Glomerular endothelial cell (primary cell): Measurements from ENCODE around the gene FBXO8. TPM values are rescaled to one million over a fixed set of nuclear protein-coding genes. Genes with fewer than 3 reads are reported as not detected.
A peak's percentile ranks its signal among the peaks of the same experiment; 100 is the strongest.
"Not testable (repeated sequence)": the region's sequence is repeated elsewhere in the genome, so short reads cannot be mapped to it uniquely, and the experiment has no call there.

Experiments
- DNase-seq: peaks from one replicate; pipeline ENCODE4 v3.0.0-alpha.2; 2011; ENCODE audit warnings: low read depth, low spot score; ENCODE audit errors: extremely low read depth
- total RNA-seq: library from RNA; depleted of rRNA; stranded (reverse); fragments of >200 nt; gene quantifications from 2 replicates; pipeline ENCODE4 v1.2.3, GENCODE V29; 2015

The FBXO8 gene
- total RNA-seq, 1 donor from 2014 or later: 13.4 TPM

DNA sequence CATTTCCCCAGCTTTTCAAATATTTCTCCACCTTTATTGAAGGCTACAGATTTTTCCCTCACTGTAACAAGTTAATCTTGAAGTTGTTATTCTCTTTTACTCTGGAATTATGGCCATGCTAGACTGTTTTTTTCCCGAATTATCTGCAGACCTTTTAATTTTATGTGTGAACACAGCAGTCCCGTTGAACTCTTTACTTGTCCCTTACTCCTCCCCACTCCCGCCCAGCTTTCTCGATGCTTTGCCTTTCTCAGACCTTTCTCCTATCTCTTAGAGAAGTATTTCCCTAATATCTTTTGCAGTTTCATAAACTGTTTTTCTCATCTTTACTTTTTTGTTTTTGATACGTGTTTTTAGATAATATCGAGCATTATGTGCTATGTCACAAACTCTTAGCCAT is 1.0 kb upstream of the FBXO8 start:
- DNase-seq: peak; percentile 4

DNA sequence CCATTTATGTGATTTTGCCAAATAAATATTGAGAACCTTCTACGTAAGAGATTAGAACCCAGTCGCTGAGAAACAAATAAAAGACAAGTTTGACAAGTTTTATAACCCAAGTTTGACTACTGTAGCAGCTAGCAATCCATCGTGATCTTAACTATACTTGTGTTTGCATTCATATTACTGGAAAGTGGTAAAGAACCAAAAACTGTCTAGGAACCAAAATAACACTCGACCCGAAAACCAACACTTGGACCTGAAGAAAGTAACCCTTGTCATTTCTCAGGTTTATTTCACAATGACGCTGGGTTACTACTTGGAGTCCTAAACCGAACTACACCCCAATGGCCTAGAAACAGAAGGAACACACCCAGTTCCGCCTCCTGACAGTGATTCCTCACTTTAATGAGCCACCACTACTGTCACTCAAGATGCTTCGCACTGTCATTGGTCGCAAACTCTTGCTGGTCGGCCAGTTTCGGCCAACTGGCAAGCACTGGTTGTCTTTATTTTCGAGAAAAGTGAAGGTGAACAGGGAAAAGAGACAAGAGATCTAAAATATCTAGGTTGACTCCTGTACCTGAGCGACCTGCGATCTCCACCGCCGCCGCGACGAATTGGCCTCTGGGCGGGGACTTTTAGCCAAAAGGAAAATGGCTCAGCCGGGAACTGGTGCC is 496 bp downstream of the FBXO8 start:
- peak; percentile 88 for DNase-seq

DNA sequence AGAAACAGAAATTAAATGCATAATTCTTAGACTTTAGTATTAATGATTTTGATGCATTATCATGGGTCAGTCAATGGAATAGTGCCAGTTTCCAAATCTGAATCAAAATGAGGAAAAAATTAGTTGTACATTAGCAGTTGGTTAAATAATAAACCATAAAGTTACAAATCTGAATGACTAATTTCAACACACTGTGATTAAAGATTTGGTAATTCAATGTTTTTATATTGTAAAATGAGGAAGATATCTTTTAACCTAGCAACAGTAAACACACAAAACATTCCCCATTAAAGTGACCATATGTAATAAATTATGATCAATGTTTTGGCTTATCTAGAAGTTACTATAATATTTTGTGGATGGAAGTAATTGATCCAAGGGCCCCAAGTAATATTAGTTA is 1.6 kb downstream of the FBXO8 start:
- no peak for DNase-seq

DNA sequence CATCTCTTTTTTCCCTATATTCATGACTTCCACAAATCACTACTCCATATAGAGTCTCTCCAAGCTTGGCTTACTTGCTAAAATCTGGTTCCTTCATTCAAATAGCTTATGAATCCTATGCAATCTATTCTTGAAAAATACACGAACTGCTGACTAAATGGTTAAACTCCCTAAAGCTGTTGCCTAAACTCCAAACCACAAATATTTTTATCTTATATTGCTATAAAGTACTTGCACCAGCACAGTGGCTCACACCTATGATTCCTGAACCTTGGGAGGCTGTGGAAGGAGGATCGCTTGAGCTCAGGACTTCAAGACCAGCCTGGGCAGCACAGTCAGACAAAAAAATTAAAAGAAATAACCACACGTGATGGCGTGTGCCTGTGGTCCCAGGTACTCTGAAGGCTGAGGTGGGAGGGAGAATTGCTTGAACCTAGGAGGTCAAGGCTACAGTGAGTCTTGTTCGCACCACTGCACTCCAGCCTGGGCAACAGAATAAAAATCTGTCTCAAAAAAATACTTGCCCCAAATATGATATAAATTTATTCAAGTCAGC is 2.2 kb downstream of the FBXO8 start:
- no peak for DNase-seq

DNA sequence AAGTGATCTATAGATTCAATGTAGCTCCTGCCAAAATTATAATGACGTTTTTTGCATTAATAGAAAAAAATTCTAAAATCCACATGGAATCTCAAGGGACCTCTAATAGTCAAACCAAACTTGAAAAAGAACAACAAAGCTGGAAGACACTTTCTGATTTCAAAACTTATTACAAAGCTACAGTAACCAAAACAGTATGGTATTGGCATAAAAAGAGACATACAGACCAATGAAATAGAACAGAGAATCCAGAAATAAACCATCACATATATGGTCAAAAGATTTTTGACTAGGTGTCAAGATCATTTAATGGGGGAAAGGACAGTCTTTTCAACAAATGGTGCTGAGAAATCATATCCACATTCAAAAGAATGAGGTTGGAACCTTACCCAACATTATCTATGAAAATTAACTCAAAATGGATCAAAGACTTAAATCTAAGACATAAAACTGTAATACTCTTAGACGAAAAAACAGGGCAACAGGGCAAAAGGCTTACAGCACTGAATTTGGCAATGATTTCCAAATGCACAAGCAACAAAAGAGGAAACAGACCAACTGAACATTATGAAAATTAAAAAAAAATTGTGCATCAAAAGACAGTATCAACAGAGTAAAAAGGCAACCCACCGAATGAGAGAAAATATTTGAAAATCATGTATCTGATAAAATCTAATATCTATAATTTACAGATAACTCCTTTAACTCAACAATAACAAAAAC is 3.9 kb downstream of the FBXO8 start:
- no peak for DNase-seq

DNA sequence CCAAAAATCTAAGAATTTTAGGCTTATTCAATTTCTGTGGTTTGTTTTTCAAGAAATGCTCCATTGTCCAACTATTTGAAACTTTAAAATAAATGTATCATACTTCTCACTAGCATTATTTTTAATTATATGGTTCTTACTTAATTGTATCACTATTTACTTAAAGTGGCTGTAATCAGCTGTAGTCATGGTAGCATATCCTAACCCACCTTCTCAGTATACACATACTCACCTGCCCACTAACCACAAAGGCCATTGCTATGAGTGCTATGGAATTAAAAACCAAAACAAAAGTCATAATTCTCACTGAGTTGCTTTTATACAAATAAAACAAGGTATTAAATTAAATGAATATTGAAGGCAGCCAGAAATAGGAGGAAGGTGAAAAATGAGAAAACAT is 5.0 kb downstream of the FBXO8 start:
- DNase-seq: no peak

DNA sequence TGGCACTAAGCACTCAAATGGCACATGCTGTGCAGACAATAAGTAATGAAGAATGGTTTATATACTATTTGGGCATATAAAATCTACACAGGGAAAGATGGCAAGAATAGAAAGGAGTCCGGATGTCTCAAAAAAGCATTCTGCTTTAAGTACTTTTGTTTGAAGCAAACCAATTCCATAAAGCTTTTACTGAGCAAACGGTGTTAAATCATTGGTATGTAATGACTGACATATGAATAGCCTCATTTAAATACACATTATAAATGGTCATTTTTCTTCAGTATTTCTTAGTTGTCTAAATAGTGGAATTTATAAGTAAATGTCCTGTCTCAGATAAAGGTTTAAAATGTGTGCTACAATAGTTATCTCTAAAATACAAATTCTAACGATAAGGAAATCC is 6.0 kb downstream of the FBXO8 start:
- DNase-seq: no peak

DNA sequence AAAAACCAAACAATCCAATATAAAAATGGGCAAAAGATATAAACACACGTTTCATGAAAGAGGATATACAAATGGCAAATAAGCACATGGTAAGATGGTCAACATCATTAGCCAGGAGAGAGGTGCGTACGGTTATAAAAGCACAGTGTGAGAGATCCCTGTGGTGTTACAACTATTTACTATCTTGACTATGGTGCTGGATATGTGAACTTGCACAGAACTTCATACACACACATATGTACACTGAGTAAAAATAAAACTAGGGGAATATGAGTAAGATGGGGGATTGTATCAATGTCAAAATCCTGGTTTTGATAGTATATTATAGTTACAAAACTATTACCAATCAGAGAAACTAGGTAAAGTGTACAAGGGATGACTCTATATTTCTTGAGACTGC is 8.4 kb downstream of the FBXO8 start:
- no peak for DNase-seq

DNA sequence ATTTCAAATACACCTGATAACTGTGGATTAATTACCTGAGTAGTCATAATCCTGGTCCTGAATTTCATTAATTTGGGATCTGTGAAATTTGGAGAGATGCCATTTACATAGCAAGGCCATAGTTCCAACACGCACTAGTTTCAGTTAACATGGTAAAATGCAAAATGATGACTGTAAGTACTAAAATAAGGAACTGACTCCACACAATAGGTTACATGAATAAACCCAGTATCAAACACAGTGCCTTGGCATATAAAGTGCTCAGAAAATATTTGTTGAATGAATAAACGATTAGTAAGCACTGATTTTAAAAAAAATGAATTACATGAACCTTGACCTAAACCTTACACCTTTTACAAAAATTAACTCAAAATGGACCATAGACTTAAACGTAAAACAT is 9.0 kb downstream of the FBXO8 start:
- no peak for DNase-seq

DNA sequence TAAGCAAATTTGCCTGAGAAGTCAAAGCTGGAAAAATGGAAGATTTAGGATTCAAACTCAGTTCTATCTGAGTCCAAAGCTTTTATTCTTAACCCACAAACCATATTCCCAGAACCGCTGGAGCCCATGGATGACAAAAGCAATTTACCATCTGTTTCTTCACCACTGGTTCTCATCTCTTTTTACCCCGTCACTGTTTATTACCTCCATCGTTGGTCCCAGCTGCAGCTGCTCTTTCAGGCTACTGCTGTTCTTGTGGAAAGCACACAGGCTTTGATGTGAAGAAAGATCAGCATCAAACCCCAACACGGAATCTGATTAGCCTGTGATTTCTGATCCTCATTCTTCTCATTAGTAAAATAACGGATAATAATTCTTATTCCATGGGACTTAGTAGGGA is 9.5 kb downstream of the FBXO8 start:
- no peak for DNase-seq

DNA sequence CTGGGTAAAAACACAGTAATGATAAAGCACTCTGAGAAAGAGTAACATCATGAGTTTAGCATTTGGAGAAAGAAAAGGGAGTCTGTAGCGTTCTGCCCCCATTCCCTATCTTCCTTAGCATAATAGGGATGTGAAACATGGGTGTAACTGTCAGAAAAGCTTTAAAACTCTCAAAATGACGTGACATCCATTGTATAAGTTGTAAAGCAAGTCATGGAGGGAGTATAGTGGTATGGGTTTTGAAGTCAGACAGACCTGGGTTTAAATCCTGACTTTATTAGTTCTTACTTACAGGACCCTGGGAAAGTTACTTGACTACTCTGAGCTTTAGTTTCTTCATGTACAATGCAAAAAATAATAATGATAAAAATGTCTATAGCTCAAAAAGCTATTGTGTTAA is 17.1 kb downstream of the FBXO8 start:
- no peak for DNase-seq

DNA sequence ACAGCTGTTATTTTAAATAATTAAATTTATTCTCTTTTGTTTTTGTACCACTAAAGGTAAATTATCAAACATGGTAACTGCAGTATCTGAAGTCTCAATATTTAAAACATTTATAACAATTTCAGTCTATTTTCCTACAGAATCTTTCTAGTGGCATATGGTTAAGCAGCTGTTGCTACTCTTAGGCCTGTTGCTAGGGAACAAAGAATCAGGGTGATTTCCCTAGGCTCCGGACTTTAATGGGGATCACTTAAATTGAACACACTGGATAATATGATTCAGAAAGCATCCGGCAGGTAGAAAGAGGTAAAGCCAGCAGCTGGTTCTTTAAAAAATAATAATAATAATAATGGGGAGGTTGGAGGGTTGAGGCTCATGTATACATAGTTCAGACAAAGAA is 17.6 kb downstream of the FBXO8 start:
- DNase-seq: no peak

DNA sequence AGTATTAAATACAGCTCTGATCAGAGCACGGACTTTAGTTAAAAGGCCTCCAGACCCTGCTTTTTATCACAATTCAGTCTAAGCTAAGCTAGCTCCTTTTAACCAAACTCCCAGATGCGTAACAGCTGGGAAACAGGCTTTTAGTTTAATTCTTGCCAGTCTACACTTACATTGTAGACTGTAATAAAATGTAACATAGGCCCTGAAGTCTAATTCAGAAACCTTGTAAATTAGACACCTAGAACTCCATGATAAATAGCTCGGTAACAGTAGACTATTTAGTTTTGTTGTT is 20.1 kb downstream of the FBXO8 start:
- DNase-seq: no peak

DNA sequence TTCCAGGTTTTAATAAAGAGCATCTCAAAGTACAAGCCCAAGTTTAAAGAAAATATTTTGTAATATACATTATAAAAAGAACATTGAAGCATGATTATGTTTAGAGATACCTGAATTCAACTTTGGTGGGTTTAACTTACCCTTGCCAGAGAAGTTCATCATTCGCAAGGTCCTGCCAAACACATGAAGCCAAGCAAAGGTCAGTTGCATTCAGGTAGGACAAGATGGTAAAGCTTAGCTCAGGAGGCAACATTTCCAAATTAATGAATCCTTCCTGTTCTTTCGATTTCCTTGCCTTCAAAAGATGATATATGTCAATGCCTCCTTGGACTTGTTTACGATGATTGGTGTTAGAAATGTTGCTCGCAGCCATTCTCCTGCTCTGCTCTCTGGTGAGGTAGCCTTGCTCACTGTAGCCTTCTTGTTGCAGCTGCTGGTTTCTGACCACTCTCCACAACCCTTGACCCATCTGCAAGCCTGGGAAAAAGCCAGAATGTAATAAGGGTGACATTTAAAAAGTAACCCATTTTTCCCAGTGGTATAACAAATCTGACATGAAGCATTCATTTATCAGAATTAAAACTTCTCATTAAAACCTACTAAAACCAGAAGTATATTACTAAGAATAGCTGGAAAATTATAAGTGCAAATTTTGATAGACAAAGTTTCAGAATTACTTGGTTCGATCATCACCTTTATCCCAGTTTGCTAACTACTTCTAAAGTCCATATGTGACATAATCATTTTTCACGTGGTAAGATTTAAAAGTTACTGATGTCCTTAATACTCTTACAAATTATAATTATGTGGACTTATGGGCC is 20.6 kb downstream of the FBXO8 start:
- no peak for DNase-seq

DNA sequence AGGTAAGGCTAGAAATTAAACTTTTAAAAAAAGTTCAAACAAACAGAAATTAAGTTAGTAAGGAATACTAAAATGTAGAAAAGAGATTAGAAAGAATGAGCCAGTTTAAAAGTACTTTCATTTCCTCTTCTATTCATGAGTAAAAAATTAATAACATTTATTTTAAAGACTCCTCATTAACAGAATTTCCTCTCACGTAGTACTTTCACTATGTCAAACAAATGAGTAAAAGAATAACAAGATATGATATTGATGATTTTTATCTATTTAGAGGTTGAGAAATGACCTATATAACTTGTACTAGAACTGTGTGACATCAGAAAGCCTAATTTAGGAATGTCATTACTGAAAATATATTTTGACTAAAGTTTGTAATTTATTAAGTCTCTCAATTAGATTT is 22.0 kb downstream of the FBXO8 start:
- not testable (repeated sequence) for DNase-seq

DNA sequence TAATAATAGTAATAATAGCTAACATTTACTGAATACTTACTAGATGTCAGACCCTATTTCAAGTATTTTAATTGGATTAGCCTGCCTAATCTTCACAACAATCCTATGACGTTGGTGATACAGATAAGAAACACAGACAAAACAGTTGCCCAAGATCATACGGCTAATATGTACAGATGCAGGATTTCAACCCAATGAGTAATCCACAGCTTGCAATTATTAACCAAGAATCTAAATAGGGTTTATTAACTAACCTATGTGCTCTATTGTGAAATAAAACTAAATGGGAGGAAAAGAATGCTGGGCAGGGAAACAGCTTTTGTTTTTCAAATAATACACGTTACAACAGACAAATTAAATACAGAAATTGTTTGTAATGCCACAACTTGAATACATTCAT is 23.4 kb downstream of the FBXO8 start:
- no peak for DNase-seq

DNA sequence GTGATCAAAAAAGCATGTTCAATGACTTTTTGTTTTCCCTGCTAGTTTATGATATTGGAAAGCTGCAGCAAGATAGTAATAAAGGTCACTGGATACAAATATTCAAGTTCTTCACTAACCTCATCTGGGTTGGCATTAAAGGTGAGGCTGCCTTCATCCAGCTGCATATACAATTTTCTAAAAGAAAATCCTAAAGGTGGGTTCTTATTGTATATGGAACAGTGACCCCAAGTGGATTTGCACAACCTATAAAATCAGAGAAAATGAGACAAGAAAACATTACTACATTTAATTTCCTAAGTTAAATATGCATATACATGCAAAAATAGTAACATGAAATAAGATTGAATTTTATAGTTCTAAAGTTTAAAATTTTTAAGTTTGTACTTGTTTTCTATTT is 23.9 kb downstream of the FBXO8 start:
- DNase-seq: no peak

DNA sequence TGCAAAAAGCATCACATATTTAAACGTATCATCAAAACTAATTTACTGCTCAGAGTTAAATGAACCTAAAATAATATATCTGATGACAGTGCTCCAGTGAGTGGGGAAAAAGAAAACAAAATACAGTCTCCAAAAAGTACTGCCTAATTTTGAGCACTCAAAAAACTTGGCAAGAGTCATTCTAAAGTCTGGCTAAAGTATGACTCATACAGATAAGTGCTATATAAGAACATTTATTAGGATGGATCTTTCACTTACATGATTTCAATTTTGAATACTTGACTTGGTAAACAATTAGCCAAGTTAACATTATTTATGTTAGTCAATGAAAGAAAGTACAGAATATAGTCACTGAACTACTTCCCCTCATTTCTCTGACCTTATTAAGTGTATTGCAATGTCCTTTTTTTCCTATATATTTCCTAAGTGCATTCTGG is 27.2 kb downstream of the FBXO8 start:
- no peak for DNase-seq

DNA sequence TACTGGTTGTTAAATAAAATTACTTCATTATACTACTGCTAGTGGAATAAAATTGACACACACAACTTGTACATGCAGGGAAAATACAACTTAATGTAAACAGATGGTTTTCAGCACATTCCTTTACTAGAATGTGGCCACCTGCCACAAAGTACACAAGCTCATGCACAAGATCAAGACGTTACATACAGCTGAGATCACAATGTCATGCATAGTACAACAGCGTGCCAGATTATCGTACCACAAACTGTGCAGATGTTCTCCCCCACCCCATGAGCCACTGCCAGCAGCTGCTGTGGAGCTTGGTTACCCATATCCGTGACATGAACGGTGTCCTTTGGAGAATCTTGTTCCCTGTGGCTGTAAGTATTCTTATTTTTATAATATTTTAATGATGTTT is 27.7 kb downstream of the FBXO8 start:
- DNase-seq: no peak

DNA sequence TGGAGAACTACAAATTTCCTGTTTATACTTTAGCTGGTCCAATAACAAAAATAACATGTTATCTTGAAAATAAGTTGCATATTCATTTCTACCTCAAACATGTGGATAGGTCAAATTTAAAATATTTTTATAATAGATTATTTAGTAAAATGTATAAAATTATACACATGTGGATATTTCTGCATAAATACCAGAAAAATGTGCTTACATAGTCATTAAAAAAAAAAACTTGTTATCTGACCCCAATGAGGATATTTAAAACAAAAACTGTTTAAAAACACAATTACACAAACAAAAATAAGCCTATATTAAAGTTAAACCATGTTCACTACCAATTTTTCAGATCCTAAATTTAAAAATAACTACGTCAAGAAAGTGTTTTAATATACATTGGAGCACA is 28.1 kb downstream of the FBXO8 start:
- no peak for DNase-seq

DNA sequence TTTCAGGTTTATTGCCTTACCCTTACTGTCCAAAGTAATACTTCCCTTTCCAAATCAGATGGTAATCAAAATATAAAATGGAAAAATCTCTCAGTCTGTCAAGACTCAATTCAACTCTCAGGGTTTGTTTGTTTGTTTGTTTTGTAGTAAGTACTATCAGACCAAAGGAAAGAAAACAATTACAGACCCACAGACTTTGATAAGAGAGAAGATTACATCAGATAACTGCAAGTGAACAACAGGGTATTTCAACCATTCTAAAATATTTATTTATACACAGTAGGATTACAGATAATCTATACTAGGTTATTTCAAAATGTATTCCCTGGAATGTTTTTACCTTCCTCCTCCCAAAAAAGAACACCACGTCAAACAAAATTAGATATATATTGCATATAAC is 28.9 kb downstream of the FBXO8 start:
- no peak for DNase-seq

DNA sequence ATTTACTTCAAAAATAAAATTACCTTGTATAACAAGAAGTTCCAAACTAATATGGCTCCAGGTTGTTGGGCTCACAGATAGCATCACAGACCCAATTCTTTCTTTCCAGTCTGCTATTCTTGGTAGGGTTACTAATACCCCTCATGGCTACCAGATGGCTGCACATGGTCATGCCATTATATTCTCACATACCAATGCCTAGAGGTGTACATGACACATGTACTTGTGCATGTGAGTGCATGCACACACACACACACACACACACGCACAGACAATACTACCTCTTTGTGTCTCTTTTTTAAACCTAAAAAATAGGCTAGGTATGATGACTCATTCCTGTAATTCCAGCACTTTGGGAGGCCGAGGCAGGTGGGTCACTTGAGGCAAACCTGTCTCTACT is 31.1 kb downstream of the FBXO8 start:
- no peak for DNase-seq
